Non-pigmented ciliary epithelial cell (primary cell): Measurements from ENCODE around the gene FANCG.

ENCODE experiments used
- DNase-seq: peaks from one replicate; pipeline ENCODE4 v3.0.0-alpha.2; 2010; ENCODE audit warnings: low read depth

Gene FANCG

DNA sequence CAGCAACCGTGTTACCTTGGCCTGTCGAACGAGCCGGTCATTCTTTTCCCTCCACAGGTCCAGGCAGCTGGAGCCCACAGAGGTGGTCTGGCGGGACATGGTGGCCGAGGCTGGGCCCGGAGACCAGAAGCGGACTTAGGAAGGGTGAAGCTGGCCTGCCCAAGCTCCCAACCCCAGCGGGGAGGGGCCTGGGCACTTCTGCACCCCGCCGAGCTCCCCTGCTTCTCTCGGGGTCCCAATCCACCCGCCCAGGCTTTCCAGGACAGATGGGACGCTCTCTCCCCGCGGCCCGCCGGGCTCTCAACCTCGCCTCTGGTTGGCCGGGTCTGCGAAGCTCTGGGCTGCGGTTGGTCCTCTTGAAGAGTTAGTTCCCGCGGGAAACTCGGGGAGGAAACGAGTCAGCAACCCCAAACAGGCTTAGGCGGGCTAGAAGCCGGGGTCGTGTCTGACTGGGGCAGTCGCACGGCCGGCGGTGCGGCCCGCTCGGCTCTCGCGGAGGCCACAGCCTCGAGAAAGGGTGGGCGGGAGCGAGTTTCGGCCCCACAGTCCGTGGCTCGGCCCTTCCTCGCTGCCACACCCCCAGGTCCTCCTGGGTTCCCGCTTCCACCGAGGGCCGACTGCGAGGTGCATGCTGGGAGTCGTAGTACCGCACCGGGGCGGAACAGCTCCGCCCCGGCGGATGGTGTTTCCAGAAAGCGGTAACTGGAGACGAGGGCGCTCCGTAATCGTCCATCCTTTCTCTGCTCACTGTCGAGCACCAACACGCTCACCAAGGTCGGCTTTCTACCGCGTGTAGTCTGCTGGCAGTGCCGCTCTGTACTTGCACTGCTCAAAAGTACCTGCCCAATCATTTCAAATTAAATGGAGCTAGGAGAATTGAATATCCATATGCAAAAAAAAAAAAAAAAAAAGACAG, at the start of gene FANCG:
FANCG (minus strand) TSS at position 517 of the 916 bp plus-strand sequence; CDS start at position 99, 418 bp downstream.
- peak; percentile 74 for DNase-seq

GRCh38 chr9:35116898-35117551, 37.3 kb upstream of the FANCG start:
- DNase-seq = no peak

GRCh38 chr9:35116539-35116897, 36.8 kb upstream of the FANCG start:
- DNase-seq = no peak

GRCh38 chr9:35115680-35116538, 36.2 kb upstream of the FANCG start, which contains the start of gene ATOSB:
Gene ATOSB, minus strand, starts transcription at chr9:35115862. Its CDS starts 7,588 bp downstream, at chr9:35108274.
- peak; percentile 86 for DNase-seq

- no peak for DNase-seq
These were observed 35.3 kb upstream of the FANCG start for GRCh38 chr9:35114840-35115628.

DNA sequence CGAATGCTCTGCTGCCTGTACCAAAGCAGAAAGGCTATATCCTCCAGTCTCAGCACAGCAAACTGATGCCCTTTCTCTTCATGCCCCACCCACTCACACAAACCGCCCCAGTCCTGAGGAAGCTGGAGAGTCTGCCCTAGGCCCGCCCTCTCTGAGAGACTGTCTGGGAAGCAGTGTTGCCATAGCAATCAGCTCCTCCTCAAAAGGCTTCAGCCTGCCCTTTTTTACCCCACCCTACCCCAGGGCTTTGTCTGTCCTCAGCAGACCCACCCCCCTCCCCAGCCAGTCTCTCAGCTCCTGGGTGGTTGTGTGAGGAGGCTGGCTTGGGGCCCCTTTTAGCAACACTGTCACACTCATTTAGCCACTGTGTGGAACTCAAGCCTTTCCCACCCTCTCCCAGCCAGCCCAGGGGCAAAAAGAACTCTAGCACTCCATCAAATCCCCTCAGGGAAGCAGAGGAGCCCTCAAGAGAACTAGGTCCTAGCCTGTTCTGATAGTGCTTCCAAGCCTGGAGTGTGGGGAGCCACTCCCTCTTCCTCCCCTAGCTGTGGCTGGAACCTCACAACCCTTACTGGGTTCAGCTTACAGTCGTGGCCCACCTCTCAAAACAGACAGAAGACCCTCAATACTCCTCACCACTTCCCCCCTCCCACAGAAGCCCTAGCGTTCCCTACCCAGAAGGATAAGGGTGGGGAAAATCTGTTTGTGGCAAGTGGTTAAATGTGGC, 34.5 kb upstream of the FANCG start:
- DNase-seq = peak; percentile 91

DNA sequence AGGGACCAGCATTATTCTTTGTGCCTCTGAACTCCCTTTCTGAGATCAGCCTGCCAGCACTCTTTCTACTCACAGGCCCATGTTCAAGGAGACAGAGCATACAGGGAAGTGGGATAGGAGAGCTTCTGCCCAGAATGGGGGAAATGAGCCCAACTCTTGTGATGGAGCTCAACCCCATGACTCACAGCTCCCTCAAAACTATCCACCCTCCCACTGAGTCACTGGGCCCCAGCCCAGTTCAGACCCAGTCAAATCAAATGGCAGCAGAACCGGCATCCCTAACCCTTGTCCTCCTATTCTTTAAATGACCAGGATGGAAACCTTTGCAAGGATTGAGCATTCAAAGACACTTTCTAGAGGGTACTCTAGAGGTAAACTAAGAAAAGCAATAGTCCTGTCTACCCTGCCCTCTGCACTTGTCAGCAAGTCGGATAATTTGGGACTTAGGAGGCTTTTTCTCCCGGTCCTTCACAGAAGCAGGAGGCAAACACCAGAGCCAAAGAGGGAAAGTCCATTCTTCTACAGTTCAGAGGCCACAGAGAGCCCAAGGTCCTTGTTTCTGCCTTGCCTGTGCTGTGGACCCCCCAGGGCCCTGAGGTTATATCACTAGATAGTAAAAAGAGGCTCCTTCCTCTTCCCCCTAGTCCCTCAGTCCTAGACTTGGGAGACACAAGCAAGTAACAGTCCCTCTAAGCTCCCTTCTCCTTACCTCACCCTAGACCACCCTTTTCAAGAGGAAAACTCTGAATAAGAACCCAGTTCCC, 32.7 kb upstream of the FANCG start:
- no peak for DNase-seq

DNA sequence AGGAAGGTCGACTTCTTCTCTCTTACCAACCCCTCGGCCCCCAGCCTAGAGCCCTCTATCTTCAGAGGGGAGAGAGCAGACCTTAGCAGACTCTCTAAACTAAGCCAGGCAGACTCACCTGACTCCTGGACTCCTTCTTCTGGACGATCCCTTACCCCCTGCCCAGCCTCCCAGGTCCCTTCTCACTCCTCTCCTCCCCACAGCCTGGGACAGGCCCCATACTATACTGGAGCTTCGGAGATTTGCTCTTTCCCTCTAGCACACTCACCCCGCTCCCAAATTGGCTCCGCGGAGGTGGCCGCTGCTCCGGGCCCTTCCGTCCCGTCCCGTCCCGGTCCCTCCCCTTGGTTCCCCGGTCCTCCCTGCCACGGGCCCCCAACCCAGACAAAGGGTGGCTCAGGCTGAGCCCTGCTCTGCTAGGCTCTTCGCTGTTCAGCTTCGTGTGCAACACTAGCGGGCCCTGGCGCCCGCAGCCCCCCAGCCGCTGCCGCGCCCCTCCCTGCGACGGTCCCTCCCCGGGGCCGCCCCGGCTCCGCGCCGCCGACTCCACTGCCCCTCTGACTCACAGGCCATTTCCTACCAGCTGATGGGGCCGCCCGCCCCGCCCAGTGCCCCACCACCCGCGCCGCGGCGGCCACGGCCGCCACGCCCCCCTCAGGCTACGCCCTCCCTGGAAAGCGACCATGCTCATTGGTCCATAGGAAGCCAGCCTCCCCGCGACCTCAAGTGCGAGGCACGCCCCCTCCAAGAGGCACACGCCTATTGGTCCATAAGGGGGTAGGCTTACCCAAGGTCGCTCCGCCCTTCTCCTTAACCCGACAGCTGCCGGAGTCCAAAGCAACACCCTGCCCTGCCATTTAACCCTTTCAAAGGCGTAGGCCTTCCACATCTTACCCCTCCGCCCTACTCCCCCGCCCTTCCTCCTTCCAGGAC, 31.5 kb upstream of the FANCG start:
- peak; percentile 97 for DNase-seq

DNA sequence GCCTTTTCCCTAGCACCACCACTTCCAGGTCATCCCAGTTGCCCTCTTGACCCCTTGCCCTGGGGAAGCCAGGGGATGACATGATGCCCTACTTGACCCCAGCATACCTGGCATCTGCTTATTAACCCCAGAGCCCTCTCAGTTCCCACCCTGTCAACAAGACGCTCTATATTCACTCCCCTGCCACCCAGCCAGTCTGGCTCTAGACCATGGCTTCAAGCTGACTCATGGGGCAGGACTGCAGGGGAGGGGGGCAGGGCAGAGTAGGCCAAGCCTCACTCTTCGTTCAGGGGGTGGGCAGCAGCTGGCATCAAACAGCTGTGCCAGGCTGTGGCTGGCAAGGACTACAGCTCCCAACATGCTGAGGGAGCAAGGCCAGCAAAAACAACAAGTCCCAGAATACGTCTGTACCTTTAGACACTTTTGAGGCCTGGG, 30.6 kb upstream of the FANCG start:
- no peak for DNase-seq

DNA sequence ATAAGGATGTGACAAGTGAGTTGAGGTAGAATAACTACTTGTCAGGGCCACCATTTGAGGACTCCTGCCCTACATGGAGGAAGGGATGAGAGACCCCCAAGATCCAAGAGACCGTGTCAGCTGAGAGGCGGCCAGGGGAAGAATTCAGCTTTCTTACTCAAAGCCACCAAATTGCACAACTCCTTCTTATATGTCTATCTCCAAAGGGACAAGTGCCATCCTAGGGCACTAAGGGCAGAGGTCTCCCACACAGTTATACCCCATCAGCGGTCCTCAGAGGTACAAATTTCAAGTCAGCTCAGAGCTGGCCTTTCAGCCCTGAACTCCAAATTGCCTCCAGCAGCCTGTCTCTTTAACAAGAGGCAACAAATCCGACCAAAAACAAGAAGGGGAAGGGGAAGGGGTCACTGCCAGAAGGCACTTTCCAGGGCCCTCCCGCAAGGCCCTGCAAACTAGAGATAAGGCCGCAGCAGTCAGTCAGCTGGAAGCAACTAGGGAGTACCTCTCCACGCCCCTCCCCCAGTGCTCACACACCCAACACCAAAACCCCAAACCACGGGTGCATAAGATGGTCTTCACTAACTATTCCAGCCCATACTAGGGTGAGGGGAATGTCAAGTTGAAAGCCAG, 29.3 kb upstream of the FANCG start:
- no peak for DNase-seq

DNA sequence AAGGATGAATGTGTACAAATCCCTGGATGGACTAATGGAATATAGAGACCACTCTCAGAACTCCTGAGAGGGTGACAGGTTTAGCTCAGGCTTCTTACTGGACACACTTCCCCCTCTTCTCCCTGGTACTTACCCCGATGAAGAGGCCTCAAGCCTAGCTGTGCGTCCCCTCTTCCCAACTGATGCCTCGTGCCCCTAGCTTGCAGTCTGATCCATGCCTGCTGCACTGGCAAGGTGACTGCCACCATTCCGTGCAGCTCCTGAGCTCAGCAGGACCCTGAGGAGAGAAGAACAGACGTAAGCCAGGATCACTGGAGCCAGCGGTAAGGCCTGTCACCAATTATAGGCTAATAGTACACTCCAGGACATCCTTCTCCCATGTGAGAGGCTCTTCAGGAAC, 28.7 kb upstream of the FANCG start:
- no peak for DNase-seq

- no peak for DNase-seq
These were observed 27.9 kb upstream of the FANCG start for GRCh38 chr9:35107297-35108290.

DNA sequence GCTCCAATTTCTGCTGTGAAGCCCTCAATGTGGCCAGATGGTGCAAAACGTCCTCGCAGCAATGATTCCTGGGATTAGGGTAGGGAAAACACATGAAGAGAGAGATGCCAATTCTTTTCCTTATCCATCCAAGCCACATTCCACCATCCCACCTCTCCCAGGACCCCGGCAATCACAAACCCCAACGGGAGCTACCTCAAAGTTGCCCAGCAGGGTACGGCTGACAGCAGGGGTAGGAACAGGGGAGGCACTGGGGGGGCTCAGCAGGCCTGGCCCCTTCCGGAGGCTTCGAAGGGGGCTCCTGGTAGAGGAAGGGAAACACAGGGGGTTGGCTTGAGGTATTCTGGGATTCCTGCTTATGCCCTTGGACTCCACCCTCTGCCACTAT, 26.6 kb upstream of the FANCG start:
- no peak for DNase-seq

- DNase-seq = no peak
These were observed 26.0 kb upstream of the FANCG start for GRCh38 chr9:35105571-35106342.

DNA sequence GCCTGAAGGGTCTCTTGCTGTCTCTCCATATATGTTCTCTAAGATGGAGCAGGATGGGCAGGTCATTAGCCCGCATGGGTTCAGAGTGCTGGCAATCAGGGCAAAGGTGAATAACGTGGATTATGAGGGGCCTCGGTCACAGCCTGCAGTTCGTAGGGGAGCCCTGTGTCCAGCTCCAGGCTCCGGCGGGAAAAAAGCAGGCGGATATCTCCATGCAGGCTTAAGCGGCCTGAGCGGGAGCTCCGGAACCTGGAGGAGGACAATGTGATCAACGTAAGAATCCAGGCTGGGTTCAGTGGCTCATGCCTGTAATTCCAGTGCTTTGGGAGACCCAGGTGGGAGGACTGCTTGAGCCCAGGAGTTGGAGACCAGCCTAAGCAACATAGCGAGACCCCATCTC, 25.4 kb upstream of the FANCG start:
- no peak for DNase-seq

GRCh38 chr9:35104586-35104985, 24.8 kb upstream of the FANCG start:
- no peak for DNase-seq
